ENCODE data around the gene TSPEAR.

The TSPEAR gene

GRCh38 chr21:44502171-44502958 lies 209.0 kb downstream of the TSPEAR start:
- Histone ChIP-seq H3K27ac (no peak overlapping the region), H3K9me3 (no peaks in the 10 kb centered on the region), H3K4me3 (no peak overlapping the region), H3K27me3 (peaks cover 0 to 55% of the 10 kb centered on the region in 2 donors), H3K36me3 (no peaks in the 10 kb centered on the region), H3K4me1 (no peaks in the 10 kb centered on the region)
- TF ChIP-seq CTCF (IDR thresholded peaks at IDR 0.05), result no peak
- intact Hi-C loops (cut with DNase I; ENCODE audit: low total_unique reads), result no loop called here
- DNase-seq, result no peak

- no peak overlapping the region for H3K4me3 ChIP-seq
- peaks cover 0 to 58% of the 10 kb centered on the region in 2 donors for H3K27me3 ChIP-seq
- H3K4me1 ChIP-seq, result no peaks in the 10 kb centered on the region
- DNase-seq, result no peak
- intact Hi-C loops (cut with DNase I; ENCODE audit: low total_unique reads), result no loop called here
- H3K36me3 ChIP-seq, result no peaks in the 10 kb centered on the region
- TF ChIP-seq CTCF (IDR thresholded peaks at IDR 0.05), result no peak
- H3K9me3 ChIP-seq, result no peaks in the 10 kb centered on the region
- H3K27ac ChIP-seq, result no peak overlapping the region
Measured at GRCh38 chr21:44500111-44500510, 211.3 kb downstream of the TSPEAR start.

- intact Hi-C loops (cut with DNase I; ENCODE audit: low total_unique reads), result no loop called here
- no peaks in the 10 kb centered on the region for H3K9me3 ChIP-seq
- H3K4me1 ChIP-seq, result no peaks in the 10 kb centered on the region
- TF ChIP-seq CTCF (IDR thresholded peaks at IDR 0.05), result no peak
- H3K36me3 ChIP-seq, result no peaks in the 10 kb centered on the region
- DNase-seq, result no peak
- H3K4me3 ChIP-seq, result no peak overlapping the region
- no peak overlapping the region for H3K27ac ChIP-seq
- H3K27me3 ChIP-seq, result peaks cover 0 to 61% of the 10 kb centered on the region in 2 donors
Measured at GRCh38 chr21:44499631-44500030, 211.7 kb downstream of the TSPEAR start.

GRCh38 chr21:44499211-44499560 lies 212.2 kb downstream of the TSPEAR start:
- no peak for DNase-seq
- Histone ChIP-seq H3K9me3 (no peaks in the 10 kb centered on the region), H3K4me1 (no peaks in the 10 kb centered on the region), H3K4me3 (no peak overlapping the region), H3K36me3 (no peaks in the 10 kb centered on the region), H3K27me3 (peaks cover 0 to 64% of the 10 kb centered on the region in 2 donors), H3K27ac (no peak overlapping the region)
- intact Hi-C loops (cut with DNase I; ENCODE audit: low total_unique reads), result no loop called here
- no peak for TF ChIP-seq CTCF (IDR thresholded peaks at IDR 0.05)

- DNase-seq, result no peak
- H3K27me3 ChIP-seq, result peaks cover 0 to 61% of the 10 kb centered on the region in 2 donors
- intact Hi-C loops (cut with DNase I; ENCODE audit: low total_unique reads), result no loop called here
- TF ChIP-seq CTCF (IDR thresholded peaks at IDR 0.05), result no peak
- H3K4me3 ChIP-seq, result no peak overlapping the region
- no peaks in the 10 kb centered on the region for H3K4me1 ChIP-seq
- H3K9me3 ChIP-seq, result peaks cover 0 to 4% (median 2%) of the 10 kb centered on the region in 3 donors
- no peaks in the 10 kb centered on the region for H3K36me3 ChIP-seq
- H3K27ac ChIP-seq, result no peak overlapping the region
Measured at GRCh38 chr21:44498280-44499210, 212.8 kb downstream of the TSPEAR start.

Data from tibial artery (tissue), 4 donors.